NT2/D1 (cell line): ENCODE results near the gene CCSER1.
"Not testable (repeated sequence)": the region's sequence is repeated elsewhere in the genome, so short reads cannot be mapped to it uniquely, and the experiment has no call there.

Source experiments
- DNase-seq: peaks from one replicate; pipeline ENCODE4 v3.0.0-alpha.2; 2011; ENCODE audit warnings: low read depth, low spot score
- H3K27me3 ChIP-seq: 2 replicates; pipeline ENCODE4 v1.6.0; 2011; ENCODE audit warnings: mild to moderate bottlenecking; ENCODE audit not compliant: insufficient read length, insufficient read depth
- H3K36me3 ChIP-seq: 2 replicates; pipeline ENCODE4 v1.6.1; 2011; ENCODE audit warnings: mild to moderate bottlenecking, low read length, mixed read lengths; ENCODE audit not compliant: insufficient read depth, insufficient read length
- H3K4me1 ChIP-seq: 2 replicates; pipeline ENCODE4 v1.5.1; 2011; ENCODE audit not compliant: insufficient read depth, insufficient read length
- H3K4me3 ChIP-seq: 2 replicates; pipeline ENCODE4 v1.5.1; 2011; ENCODE audit warnings: low read depth; ENCODE audit not compliant: insufficient read length
- H3K9ac ChIP-seq: 2 replicates; pipeline ENCODE4 v1.6.0; 2011; ENCODE audit warnings: low read depth; ENCODE audit not compliant: insufficient read length
- H3K9me3 ChIP-seq: 2 replicates; pipeline ENCODE4 v1.5.1; 2011; ENCODE audit warnings: mild to moderate bottlenecking, low read length; ENCODE audit not compliant: insufficient read depth
- SUZ12 ChIP-seq: IDR thresholded peaks from 2 replicates; pipeline ENCODE4 v1.6.1; 2011; ENCODE audit not compliant: insufficient read length, insufficient read depth; ENCODE audit errors: extremely low read depth
- YY1 ChIP-seq: IDR thresholded peaks from 2 replicates; pipeline ENCODE4 v1.6.1; 2011; ENCODE audit not compliant: insufficient read length, insufficient read depth
- ZNF274 ChIP-seq: IDR thresholded peaks from 2 replicates; pipeline ENCODE4 v1.6.1; 2011; ENCODE audit warnings: mild to moderate bottlenecking, low read depth, low read length

Gene CCSER1

GRCh38 chr4:91325495-91325894 lies 1198.3 kb downstream of the CCSER1 start:
- DNase-seq: no peak
- H3K9ac ChIP-seq: no peak overlapping the region
- TF ChIP-seq SUZ12 (no peak), ZNF274 (no peak), YY1 (no peak)
- peaks cover 18% of the 10 kb centered on the region; the same call in 1 of the 2 replicates for H3K9me3 ChIP-seq
- H3K27me3 ChIP-seq: no peaks in the 10 kb centered on the region
- H3K4me3 ChIP-seq: no peak overlapping the region
- H3K36me3 ChIP-seq: no peaks in the 10 kb centered on the region
- no peaks in the 10 kb centered on the region for H3K4me1 ChIP-seq

- not testable (repeated sequence) for H3K9ac ChIP-seq, DNase-seq, H3K4me1 ChIP-seq, H3K27me3 ChIP-seq, H3K36me3 ChIP-seq, H3K4me3 ChIP-seq
- H3K9me3 ChIP-seq: peaks cover 18% of the 10 kb centered on the region; the same call in 1 of the 2 replicates
Measured at GRCh38 chr4:91326167-91326566, 1199.0 kb downstream of the CCSER1 start.

- no peak for DNase-seq
- Histone ChIP-seq H3K27me3 (no peaks in the 10 kb centered on the region), H3K4me1 (no peaks in the 10 kb centered on the region), H3K36me3 (no peaks in the 10 kb centered on the region), H3K9ac (no peak overlapping the region), H3K4me3 (no peak overlapping the region), H3K9me3 (peaks cover 18% of the 10 kb centered on the region; the same call in 1 of the 2 replicates)
- TF ChIP-seq YY1 (no peak), SUZ12 (no peak), ZNF274 (no peak)
Measured at GRCh38 chr4:91330555-91331137, 1203.5 kb downstream of the CCSER1 start.

GRCh38 chr4:91340822-91341221 lies 1213.6 kb downstream of the CCSER1 start:
- no peak for TF ChIP-seq SUZ12
- TF ChIP-seq ZNF274: no peak
- no peak for TF ChIP-seq YY1
- Histone ChIP-seq H3K9ac (no peak overlapping the region), H3K9me3 (no peaks in the 10 kb centered on the region), H3K27me3 (no peaks in the 10 kb centered on the region), H3K36me3 (no peaks in the 10 kb centered on the region), H3K4me1 (no peaks in the 10 kb centered on the region), H3K4me3 (no peak overlapping the region)
- DNase-seq: no peak

GRCh38 chr4:91345632-91346031 lies 1218.4 kb downstream of the CCSER1 start:
- no peak overlapping the region for H3K9ac ChIP-seq
- no peaks in the 10 kb centered on the region for H3K36me3 ChIP-seq
- H3K9me3 ChIP-seq: no peaks in the 10 kb centered on the region
- no peak for DNase-seq
- no peak overlapping the region for H3K4me3 ChIP-seq
- TF ChIP-seq ZNF274 (no peak), SUZ12 (no peak)
- H3K4me1 ChIP-seq: no peaks in the 10 kb centered on the region
- H3K27me3 ChIP-seq: no peaks in the 10 kb centered on the region

- H3K9ac ChIP-seq, H3K4me1 ChIP-seq, DNase-seq, H3K4me3 ChIP-seq, H3K27me3 ChIP-seq, H3K36me3 ChIP-seq, H3K9me3 ChIP-seq: not testable (repeated sequence)
Measured at GRCh38 chr4:91356496-91356895, 1229.3 kb downstream of the CCSER1 start.

GRCh38 chr4:91358016-91358415 lies 1230.8 kb downstream of the CCSER1 start:
- DNase-seq, H3K9me3 ChIP-seq, H3K4me3 ChIP-seq, H3K9ac ChIP-seq, H3K36me3 ChIP-seq, H3K4me1 ChIP-seq, H3K27me3 ChIP-seq: not testable (repeated sequence)

GRCh38 chr4:91358621-91359020 lies 1231.4 kb downstream of the CCSER1 start:
- not testable (repeated sequence) for H3K4me3 ChIP-seq, H3K9ac ChIP-seq, H3K36me3 ChIP-seq, H3K27me3 ChIP-seq, H3K9me3 ChIP-seq, H3K4me1 ChIP-seq, DNase-seq
